SK-N-SH (cell line): ENCODE results near the gene USP17L28. TPM values are rescaled to one million over a fixed set of nuclear protein-coding genes. Genes with fewer than 3 reads are reported as not detected.
"Not testable (repeated sequence)": the region's sequence is repeated elsewhere in the genome, so short reads cannot be mapped to it uniquely, and the experiment has no call there.

ENCODE experiments used
- CTCF ChIA-PET: fragments of 300-600, 350-600 bp; formaldehyde crosslinking; extraction: SDS; loops from one replicate; lab custom pipeline; 2021; lab: Yijun Ruan, JAX
- POLR2A ChIA-PET: fragments of 350-600 bp; sonication (Branson Sonifier 250); formaldehyde crosslinking; extraction: SDS; loops from one replicate; lab custom pipeline; 2020; ENCODE audit warnings: antibody characterized with exemption, inconsistent platforms; lab: Yijun Ruan, JAX
- DNase-seq: peaks from one replicate; pipeline ENCODE4 v3.0.0; 2012
- H2AFZ ChIP-seq: fragments of 200-600 bp; sonication (generic); 2 replicates; pipeline ENCODE4 v1.8.1; 2016; ENCODE audit warnings: antibody characterized with exemption, mild to moderate bottlenecking, low read depth
- H3F3A ChIP-seq: fragments of 200-600 bp; sonication (generic); replicated peaks from 2 replicates; pipeline ENCODE3; 2016; ENCODE audit warnings: antibody characterized with exemption, mild to moderate bottlenecking; ENCODE audit not compliant: insufficient read depth
- H3K27ac ChIP-seq, 2 experiments: fragments of 200-500 bp in 1 of 2; fragments of 200-600 bp in 1 of 2; sonication (Bioruptor generic) in 1 of 2; sonication (generic), shearing (Covaris generic) in 1 of 2; 2 replicates each; pipeline versions ENCODE4 v1.5.1 to v1.6.1; 2014 to 2016; ENCODE audit warnings: low read depth in 2 of 2, inconsistent platforms in 1 of 2, low read length in 1 of 2, mild to moderate bottlenecking in 1 of 2, mixed read lengths in 1 of 2
- H3K27me3 ChIP-seq: fragments of 200-600 bp; sonication (generic), shearing (Covaris generic); 2 replicates; pipeline ENCODE4 v1.6.1; 2016; ENCODE audit warnings: mixed run types; ENCODE audit not compliant: insufficient read depth
- H3K36me3 ChIP-seq, 2 experiments: fragments of 200-500 bp in 1 of 2; fragments of 200-600 bp in 1 of 2; sonication (Bioruptor generic) in 1 of 2; sonication (generic) in 1 of 2; replicated peaks in 1 of 2; 2 replicates each; pipeline versions ENCODE3 to v1.5.1; 2014 to 2016; ENCODE audit warnings: low read length in 1 of 2, mild to moderate bottlenecking in 1 of 2; ENCODE audit not compliant: insufficient read depth in 2 of 2, control insufficient read depth in 1 of 2
- H3K4me1 ChIP-seq, 2 experiments: fragments of 200-500 bp in 1 of 2; fragments of 200-600 bp in 1 of 2; sonication (Bioruptor generic) in 1 of 2; sonication (generic), shearing (Covaris generic) in 1 of 2; 2 replicates each; pipeline versions ENCODE4 v1.5.1 to v1.6.1; 2014 to 2016; ENCODE audit warnings: low read depth in 1 of 2, low read length in 1 of 2, mixed run types in 1 of 2; ENCODE audit not compliant: insufficient read depth in 2 of 2, control insufficient read depth in 1 of 2
- H3K4me2 ChIP-seq: fragments of 200-600 bp; sonication (generic), shearing (Covaris generic); 2 replicates; pipeline ENCODE4 v1.6.1; 2017; ENCODE audit warnings: mixed run types
- H3K4me3 ChIP-seq, 2 experiments: fragments of 200-500 bp in 1 of 2; fragments of 200-600 bp in 1 of 2; sonication (Bioruptor generic) in 1 of 2; sonication (generic), shearing (Covaris generic) in 1 of 2; 2 replicates each; pipeline versions ENCODE4 v1.5.1 to v1.8.1; 2014 to 2016; ENCODE audit warnings: low read depth in 2 of 2, inconsistent platforms in 1 of 2, low read length in 1 of 2, mild to moderate bottlenecking in 1 of 2, mixed read lengths in 1 of 2, moderate library complexity in 1 of 2
- H3K79me2 ChIP-seq: fragments of 200-600 bp; sonication (generic); 2 replicates; pipeline ENCODE4 v1.8.1; 2017; ENCODE audit warnings: mild to moderate bottlenecking; ENCODE audit not compliant: insufficient read depth
- H3K9ac ChIP-seq: fragments of 200-600 bp; sonication (generic); 2 replicates; pipeline ENCODE4 v1.6.1; 2017; ENCODE audit warnings: mixed run types
- H3K9me2 ChIP-seq: fragments of 200-600 bp; sonication (generic); 2 replicates; pipeline ENCODE4 v1.6.1; 2017; ENCODE audit warnings: mixed run types
- H3K9me3 ChIP-seq: fragments of 200-600 bp; sonication (generic); 2 replicates; pipeline ENCODE4 v1.6.1; 2017; ENCODE audit warnings: mixed run types, mild to moderate bottlenecking, moderate library complexity
- H4K20me1 ChIP-seq: fragments of 200-600 bp; sonication (generic); 2 replicates; pipeline ENCODE4 v1.6.1; 2017; ENCODE audit warnings: mild to moderate bottlenecking, mixed run types; ENCODE audit not compliant: insufficient read depth
- WGBS: methylation state at CpG from one replicate; pipeline ENCODE4 v1.1.6; 2017; ENCODE audit warnings: low lambda C conversion rate; 5-methylcytosine and 5-hydroxymethylcytosine counted together
- polyA plus RNA-seq, 3 experiments: library from polyadenylated mRNA; depleted of rRNA; stranded (reverse); fragments of >200 nt; gene quantifications; 2 replicates each; pipeline ENCODE4 v1.2.3, GENCODE V29; 2012

The USP17L28 gene
- polyA plus RNA-seq, 1 of the 3 experiments (the other 2 are of a cell fraction): not detected

- H3K27me3 ChIP-seq, H2AFZ ChIP-seq, H3K9me2 ChIP-seq, H3K4me3 ChIP-seq, POLR2A ChIA-PET, H3F3A ChIP-seq, H4K20me1 ChIP-seq, H3K36me3 ChIP-seq, H3K4me2 ChIP-seq, H3K79me2 ChIP-seq, CTCF ChIA-PET, DNase-seq, H3K9ac ChIP-seq, H3K9me3 ChIP-seq, H3K4me1 ChIP-seq, H3K27ac ChIP-seq: not testable (repeated sequence)
- WGBS: no CpG with 5 or more reads among the region's 15 CpGs
These were observed 4.8 kb upstream of the USP17L28 start, which contains the start of gene USP17L27 for GRCh38 chr4:9343848-9344247. USP17L27 (plus strand) TSS chr4:9344148; CDS start chr4:9344148, 0 bp downstream.

GRCh38 chr4:9350866-9351265, 2.2 kb downstream of the USP17L28 start:
- DNase-seq, POLR2A ChIA-PET: not testable (repeated sequence)

GRCh38 chr4:9353338-9353737, 4.6 kb downstream of the USP17L28 start, which contains the start of gene USP17L29:
USP17L29 (plus strand) TSS chr4:9353638; CDS start chr4:9353638, 0 bp downstream.
- H3F3A ChIP-seq, POLR2A ChIA-PET, H3K27me3 ChIP-seq, H4K20me1 ChIP-seq, DNase-seq, H3K9me3 ChIP-seq, H3K36me3 ChIP-seq, H3K4me1 ChIP-seq, H3K79me2 ChIP-seq, H2AFZ ChIP-seq, H3K4me2 ChIP-seq, H3K4me3 ChIP-seq, H3K27ac ChIP-seq, H3K9ac ChIP-seq, CTCF ChIA-PET, H3K9me2 ChIP-seq: not testable (repeated sequence)
- WGBS: no CpG with 5 or more reads among the region's 15 CpGs

More at GRCh38 chr4:9350866-9351265, 2.2 kb downstream of the USP17L28 start:
- H3K4me2 ChIP-seq, H4K20me1 ChIP-seq, H3K9ac ChIP-seq, H2AFZ ChIP-seq, H3K4me3 ChIP-seq, H3K9me2 ChIP-seq, H3F3A ChIP-seq, H3K79me2 ChIP-seq, H3K9me3 ChIP-seq, H3K27me3 ChIP-seq, H3K36me3 ChIP-seq, CTCF ChIA-PET, H3K4me1 ChIP-seq, H3K27ac ChIP-seq: not testable (repeated sequence)
- whole genome bisulfite sequencing: no CpG with 5 or more reads among the region's 18 CpGs

GRCh38 chr4:9362829-9363228, 14.1 kb downstream of the USP17L28 start, which contains the start of gene USP17L30:
USP17L30 (plus strand) TSS chr4:9363129; CDS start chr4:9363129, 0 bp downstream.
- H3K27me3 ChIP-seq, H3K4me3 ChIP-seq, H3K4me1 ChIP-seq, H3K36me3 ChIP-seq, H3F3A ChIP-seq, CTCF ChIA-PET, H3K9ac ChIP-seq, H2AFZ ChIP-seq, H3K79me2 ChIP-seq, H3K4me2 ChIP-seq, DNase-seq, H3K27ac ChIP-seq, H3K9me3 ChIP-seq, H4K20me1 ChIP-seq, H3K9me2 ChIP-seq, POLR2A ChIA-PET: not testable (repeated sequence)
- WGBS: no CpG with 5 or more reads among the region's 15 CpGs

GRCh38 chr4:9379881-9380280, 31.2 kb downstream of the USP17L28 start:
- H3K9ac ChIP-seq, H3K4me2 ChIP-seq, POLR2A ChIA-PET, H3K36me3 ChIP-seq, H3F3A ChIP-seq, H3K9me3 ChIP-seq, H3K9me2 ChIP-seq, H3K4me1 ChIP-seq, H3K4me3 ChIP-seq, DNase-seq, H3K27ac ChIP-seq, H3K79me2 ChIP-seq, H4K20me1 ChIP-seq, H2AFZ ChIP-seq, H3K27me3 ChIP-seq: not testable (repeated sequence)
- CTCF ChIA-PET: interaction anchor here (1.0 kb wide), 1 partner anchor 379 kb away, joined by 3 read pairs; no protein-coding TSS in a partner anchor
- WGBS: 25% methylated on average over 1 of the region's 1 CpG
